ENCODE results near the gene RAB18. TPM values are rescaled to one million over a fixed set of nuclear protein-coding genes. Genes with fewer than 3 reads are reported as not detected.

RAB18 gene
- total and polyA plus RNA-seq, 10 of the 15 experiments (the other 5 are each of a cell fraction or from before 2014, with no cell fraction given) = 13.4 to 98.8 (median 42.1) TPM

- H3K79me2 ChIP-seq (ENCODE audit: control insufficient read depth, insufficient read depth, low read length) = peaks cover 54% of the 10 kb centered on the region
- peaks cover 0 to 5% of the 10 kb centered on the region in 2 experiments; a peak in 1 of 4 replicates for H3K36me3 ChIP-seq (ENCODE audit: control insufficient read depth in 2 of 2, insufficient read depth in 2 of 2, low read length in 1 of 2)
- H3K4me1 ChIP-seq (ENCODE audit: control insufficient read depth, insufficient read depth, low read length) = peaks cover 3% of the 10 kb centered on the region; the same call in 1 of the 2 replicates
- no peak for TF ChIP-seq BCL3 (IDR thresholded peaks at IDR 0.05; ENCODE audit: borderline replicate concordance, insufficient read depth, low read depth, low read length, poor library complexity, severe bottlenecking)
- H3K27me3 ChIP-seq (replicated peaks in 1 of 2; ENCODE audit: control insufficient read depth in 2 of 2, insufficient read depth in 2 of 2, low read length in 1 of 2) = no peaks in the 10 kb centered on the region
- ChIA-PET SMC1A (ENCODE audit: uncharacterized antibody, unreplicated experiment) (interaction anchor here (0.8 kb wide), 1 partner anchor 33 kb away, joined by 3 read pairs; no protein-coding TSS in a partner anchor), CTCF (no interaction called here), RAD21 (ENCODE audit: unreplicated experiment) (interaction anchor here (1.0 kb wide), 1 partner anchor 22 kb away, joined by 3 read pairs; no protein-coding TSS in a partner anchor), POLR2A (no interaction called here)
- BruUV-seq (replicated peaks) = no TSS peak
- H3K4me2 ChIP-seq (ENCODE audit: control insufficient read depth, insufficient read depth) = peak overlapping the region; percentile 15
- in situ Hi-C loops (cut with MboI) (loop anchor here (10.0 kb wide), 1 partner anchor 261 kb away; the partner anchor contains the start of gene ACBD5), intact Hi-C loops (cut with micrococcal nuclease; ENCODE audit: unreplicated experiment) (loop anchor here (5.0 kb wide), 1 partner anchor 349 kb away; the partner anchor contains the start of gene MASTL)
- no peak overlapping the region for H2AFZ ChIP-seq (ENCODE audit: control insufficient read depth, low read depth, low read length)
- H3K27ac ChIP-seq (ENCODE audit: control insufficient read depth, insufficient read depth) = no peak overlapping the region
- no peak for DNase-seq (ENCODE audit: low read depth, low spot score)
- WGBS (ENCODE audit: insufficient coverage, insufficient replicate concordance, low lambda C conversion rate, missing lambda C conversion rate) = 79% methylated on average over 4 of the region's 4 CpGs
- FAIRE-seq = no peak
- H3K4me3 ChIP-seq = peak overlapping the region; percentile 34; the same call in 1 of the 2 replicates
- ATAC-seq = no peak
- no peaks in the 10 kb centered on the region; the same call in 2 of the 3 replicates for H3K9me3 ChIP-seq (replicated peaks; ENCODE audit: control insufficient read depth, insufficient read depth, low read length)
- H4K20me1 ChIP-seq (ENCODE audit: control insufficient read depth, insufficient read depth) = no peaks in the 10 kb centered on the region
- H3K9ac ChIP-seq (ENCODE audit: control insufficient read depth, insufficient read depth, low read length) = no peak overlapping the region
These were observed 2.2 kb downstream of the RAB18 start for GRCh38 chr10:27506280-27506679.

GRCh38 chr10:27512548-27512947 lies 8.4 kb downstream of the RAB18 start:
- 67% methylated on average over 2 of the region's 2 CpGs for WGBS (ENCODE audit: insufficient coverage, insufficient replicate concordance, low lambda C conversion rate, missing lambda C conversion rate)
- peaks cover 20% of the 10 kb centered on the region for H3K79me2 ChIP-seq (ENCODE audit: control insufficient read depth, insufficient read depth, low read length)
- no peak overlapping the region for H3K4me2 ChIP-seq (ENCODE audit: control insufficient read depth, insufficient read depth)
- SMC1A ChIA-PET (ENCODE audit: uncharacterized antibody, unreplicated experiment) = interaction anchor here (1.0 kb wide), 1 partner anchor 9 kb away, joined by 3 read pairs; no protein-coding TSS in a partner anchor
- POLR2A ChIA-PET = interaction anchor here (2.3 kb wide), 1 partner anchor 8 kb away, joined by 7 read pairs; the partner anchor contains the start of gene RAB18
- peaks cover 0 to 18% of the 10 kb centered on the region in 2 experiments; a peak in 2 of 4 replicates for H3K36me3 ChIP-seq (ENCODE audit: control insufficient read depth in 2 of 2, insufficient read depth in 2 of 2, low read length in 1 of 2)
- RAD21 ChIA-PET (ENCODE audit: unreplicated experiment) = no interaction called here
- H2AFZ ChIP-seq (ENCODE audit: control insufficient read depth, low read depth, low read length) = no peak overlapping the region
- H4K20me1 ChIP-seq (ENCODE audit: control insufficient read depth, insufficient read depth) = no peaks in the 10 kb centered on the region
- H3K27me3 ChIP-seq (replicated peaks in 1 of 2; ENCODE audit: control insufficient read depth in 2 of 2, insufficient read depth in 2 of 2, low read length in 1 of 2) = no peaks in the 10 kb centered on the region
- FAIRE-seq = no peak
- in situ Hi-C loops (cut with MboI) (no loop called here), intact Hi-C loops (cut with micrococcal nuclease; ENCODE audit: unreplicated experiment) (no loop called here)
- no TSS peak for BruUV-seq (replicated peaks)
- no peak overlapping the region for H3K9ac ChIP-seq (ENCODE audit: control insufficient read depth, insufficient read depth, low read length)
- no peak overlapping the region for H3K27ac ChIP-seq (ENCODE audit: control insufficient read depth, insufficient read depth)
- no peak overlapping the region for H3K4me3 ChIP-seq
- no peak for DNase-seq (ENCODE audit: low read depth, low spot score)
- no peaks in the 10 kb centered on the region for H3K9me3 ChIP-seq (replicated peaks; ENCODE audit: control insufficient read depth, insufficient read depth, low read length)
- CTCF ChIA-PET = interaction anchor here (2.0 kb wide), 1 partner anchor 8 kb away, joined by 9 read pairs; the partner anchor contains the start of gene RAB18
- H3K4me1 ChIP-seq (ENCODE audit: control insufficient read depth, insufficient read depth, low read length) = no peaks in the 10 kb centered on the region
- ATAC-seq = no peak
- TF ChIP-seq BRCA1 (IDR thresholded peaks at IDR 0.05; ENCODE audit: low read depth, low read length) (no peak), NBN (IDR thresholded peaks at IDR 0.05) (no peak), YBX1 (IDR thresholded peaks at IDR 0.05) (no peak), ASH2L (IDR thresholded peaks at IDR 0.05; ENCODE audit: borderline replicate concordance, low read depth) (no peak), ZNF207 (IDR thresholded peaks at IDR 0.05; ENCODE audit: borderline replicate concordance) (no peak), PAX8 (IDR thresholded peaks at IDR 0.05) (no peak), RELB (IDR thresholded peaks at IDR 0.05; ENCODE audit: low read depth) (no peak), SKIL (IDR thresholded peaks at IDR 0.05; ENCODE audit: low read depth, poor library complexity, severe bottlenecking) (no peak), CREM (IDR thresholded peaks at IDR 0.05; ENCODE audit: low read depth) (no peak), NFXL1 (IDR thresholded peaks at IDR 0.05; ENCODE audit: borderline replicate concordance) (no peak), TCF7 (IDR thresholded peaks at IDR 0.05; ENCODE audit: borderline replicate concordance) (no peak)

Data from GM12878 (cell line).